H1 (cell line): ENCODE measurements around the gene ELMOD2. TPM values are rescaled to one million over a fixed set of nuclear protein-coding genes. Genes with fewer than 3 reads are reported as not detected.

Experiments
- CTCF ChIA-PET: fragments of 300-600 bp; sonication (Branson Sonifier 250); formaldehyde crosslinking; loops from one replicate; lab custom pipeline; 2021; ENCODE audit not compliant: partially characterized antibody; lab: Charles Lee
- POLR2A ChIA-PET: fragments of 300-600 bp; sonication (Branson Sonifier 250); formaldehyde crosslinking; loops from one replicate; lab custom pipeline; 2021; ENCODE audit warnings: inconsistent platforms; ENCODE audit not compliant: partially characterized antibody; lab: Charles Lee
- DNase-seq, 2 experiments: peaks; one replicate each; pipeline versions ENCODE4 v3.0.0 to v3.0.0-alpha.2; 2010 to 2022; ENCODE audit warnings: low spot score in 2 of 2, low read depth in 1 of 2, mixed read lengths in 1 of 2
- FAIRE-seq: peaks from 2 replicates; lab custom pipeline; 2011; peaks lifted over from hg19 to GRCh38; lab: Jason Lieb, UNC
- H2AFZ ChIP-seq: 2 replicates; pipeline ENCODE4 v1.8.1; 2012; ENCODE audit warnings: low read length, inconsistent platforms
- H2AK5ac ChIP-seq: 2 replicates; pipeline ENCODE4 v1.6.1; 2013; ENCODE audit warnings: low read depth, low read length
- H2BK120ac ChIP-seq: replicated peaks from 2 replicates; pipeline ENCODE3; 2013; ENCODE audit warnings: low read depth, low read length, inconsistent platforms
- H2BK12ac ChIP-seq: 2 replicates; pipeline ENCODE4 v1.6.1; 2013; ENCODE audit warnings: low read depth, low read length
- H2BK15ac ChIP-seq: 2 replicates; pipeline ENCODE4 v1.6.1; 2013; ENCODE audit warnings: low read length
- H2BK20ac ChIP-seq: 2 replicates; pipeline ENCODE4 v1.6.1; 2013; ENCODE audit warnings: low read length
- H2BK5ac ChIP-seq: 2 replicates; pipeline ENCODE4 v1.6.1; 2013; ENCODE audit warnings: low read depth, low read length
- H3K14ac ChIP-seq: 2 replicates; pipeline ENCODE4 v1.6.1; 2013; ENCODE audit warnings: inconsistent platforms; ENCODE audit not compliant: insufficient read length
- H3K18ac ChIP-seq: 2 replicates; pipeline ENCODE4 v1.6.1; 2013; ENCODE audit warnings: low read length; ENCODE audit errors: extremely low read depth
- H3K23ac ChIP-seq: 2 replicates; pipeline ENCODE4 v1.6.1; 2013; ENCODE audit warnings: inconsistent platforms; ENCODE audit not compliant: insufficient read length
- H3K23me2 ChIP-seq: 2 replicates; pipeline ENCODE4 v1.6.1; 2013; ENCODE audit warnings: low read depth, low read length
- H3K27ac ChIP-seq: 2 replicates; pipeline ENCODE4 v1.6.1; 2011; ENCODE audit warnings: low read depth, low read length, inconsistent platforms
- H3K27me3 ChIP-seq, 4 experiments: replicated peaks in 1 of 4; 1 replicate in 1 of 4; 2 replicates in 3 of 4; pipeline versions ENCODE4 v1.6.1 to v1.8.1; 2011 to 2013; ENCODE audit warnings: low read length in 3 of 4, mild to moderate bottlenecking in 3 of 4, inconsistent platforms in 2 of 4, mixed read lengths in 2 of 4, moderate library complexity in 1 of 4; ENCODE audit not compliant: control insufficient read depth in 3 of 4, insufficient read depth in 3 of 4; ENCODE audit errors: extremely low read depth in 1 of 4
- H3K36me3 ChIP-seq, 4 experiments: 2 replicates each; pipeline versions ENCODE4 v1.6.1 to v1.8.1; 2011 to 2013; ENCODE audit warnings: mild to moderate bottlenecking in 4 of 4, low read length in 3 of 4, moderate library complexity in 2 of 4, control low read depth in 1 of 4, inconsistent platforms in 1 of 4; ENCODE audit not compliant: insufficient read depth in 4 of 4, control insufficient read depth in 2 of 4
- H3K4ac ChIP-seq: replicated peaks from 2 replicates; pipeline ENCODE3; 2013; ENCODE audit warnings: low read length, low read depth, mixed read lengths, inconsistent platforms; ENCODE audit not compliant: insufficient read length
- H3K4me1 ChIP-seq, 4 experiments: replicated peaks in 1 of 4; 1 replicate in 1 of 4; 2 replicates in 3 of 4; pipeline versions ENCODE4 v1.6.1 to v1.8.1; 2011 to 2013; ENCODE audit warnings: low read length in 3 of 4, inconsistent platforms in 2 of 4, mixed read lengths in 1 of 4; ENCODE audit not compliant: insufficient read depth in 4 of 4, control insufficient read depth in 3 of 4
- H3K4me2 ChIP-seq, 2 experiments: 2 replicates each; pipeline versions ENCODE4 v1.6.1 to v1.8.1; 2011 to 2013; ENCODE audit warnings: low read depth in 2 of 2, low read length in 2 of 2, control low read depth in 1 of 2, inconsistent platforms in 1 of 2, mild to moderate bottlenecking in 1 of 2; ENCODE audit not compliant: insufficient read depth in 1 of 2
- H3K4me3 ChIP-seq, 4 experiments: fragments of 200-600, 300-600 bp in 1 of 4; sonication (generic), shearing (Covaris generic), sonication (Bioruptor Twin) in 1 of 4; 2 replicates each; pipeline versions ENCODE4 v1.5.1 to v1.8.1; 2011 to 2016; ENCODE audit warnings: low read length in 4 of 4, low read depth in 3 of 4, control low read depth in 2 of 4, inconsistent platforms in 2 of 4, mild to moderate bottlenecking in 2 of 4, mixed read lengths in 1 of 4, moderate library complexity in 1 of 4; ENCODE audit not compliant: insufficient read depth in 2 of 4; ENCODE audit errors: extremely low read depth in 1 of 4
- H3K56ac ChIP-seq: replicated peaks from 2 replicates; pipeline ENCODE3; 2013; ENCODE audit warnings: low read depth, mild to moderate bottlenecking, mixed read lengths, low read length, inconsistent platforms; ENCODE audit not compliant: insufficient read length
- H3K79me1 ChIP-seq: 2 replicates; pipeline ENCODE4 v1.6.1; 2013; ENCODE audit warnings: low read depth, low read length, control low read depth
- H3K79me2 ChIP-seq, 2 experiments: 2 replicates each; pipeline versions ENCODE4 v1.6.1 to v1.8.1; 2012 to 2013; ENCODE audit warnings: low read length in 2 of 2, mild to moderate bottlenecking in 2 of 2, inconsistent platforms in 1 of 2; ENCODE audit not compliant: insufficient read depth in 2 of 2, control insufficient read depth in 1 of 2
- H3K9ac ChIP-seq, 4 experiments: replicated peaks in 1 of 4; 1 replicate in 1 of 4; 2 replicates in 3 of 4; pipeline versions ENCODE4 v1.6.1 to v1.8.1; 2011 to 2013; ENCODE audit warnings: low read depth in 3 of 4, low read length in 3 of 4, control low read depth in 2 of 4, mild to moderate bottlenecking in 2 of 4, moderate library complexity in 2 of 4, inconsistent platforms in 1 of 4; ENCODE audit errors: extremely low read depth in 1 of 4
- H3K9me3 ChIP-seq, 2 experiments: 2 replicates each; pipeline versions ENCODE4 v1.6.1 to v1.8.1; 2012 to 2013; ENCODE audit warnings: mild to moderate bottlenecking in 2 of 2, moderate library complexity in 2 of 2, control low read depth in 1 of 2, inconsistent platforms in 1 of 2, low read depth in 1 of 2, low read length in 1 of 2, mixed read lengths in 1 of 2; ENCODE audit not compliant: insufficient read depth in 2 of 2
- H4K20me1 ChIP-seq, 2 experiments: replicated peaks in 1 of 2; 2 replicates each; pipeline versions ENCODE3 to v1.8.1; 2011 to 2013; ENCODE audit warnings: inconsistent platforms in 2 of 2, low read length in 2 of 2, mild to moderate bottlenecking in 1 of 2; ENCODE audit not compliant: insufficient read depth in 2 of 2, control insufficient read depth in 1 of 2
- H4K5ac ChIP-seq: 2 replicates; pipeline ENCODE4 v1.6.1; 2013; ENCODE audit warnings: low read length, low read depth, mixed read lengths, inconsistent platforms; ENCODE audit not compliant: insufficient read length
- H4K8ac ChIP-seq: 2 replicates; pipeline ENCODE4 v1.8.0; 2013; ENCODE audit warnings: mild to moderate bottlenecking, moderate library complexity, low read length, inconsistent platforms; ENCODE audit not compliant: insufficient read depth; ENCODE audit errors: extremely low read depth
- H4K91ac ChIP-seq: replicated peaks from 2 replicates; pipeline ENCODE3; 2013; ENCODE audit warnings: low read length, mixed read lengths, inconsistent platforms; ENCODE audit not compliant: insufficient read length
- CREB1 ChIP-seq: IDR thresholded peaks from 2 replicates; pipeline ENCODE4 v1.6.1; 2012; ENCODE audit warnings: inconsistent platforms
- CTCF ChIP-seq, 3 experiments: IDR thresholded peaks; 1 replicate in 2 of 3; 2 replicates in 1 of 3; pipeline versions ENCODE4 v1.5.1 to v1.6.1; 2011; ENCODE audit warnings: low read length in 3 of 3, mild to moderate bottlenecking in 3 of 3, inconsistent platforms in 2 of 3, low read depth in 1 of 3, moderate library complexity in 1 of 3; ENCODE audit not compliant: insufficient read depth in 1 of 3; ENCODE audit errors: control extremely low read depth in 1 of 3
- MAX ChIP-seq: IDR thresholded peaks from 2 replicates; pipeline ENCODE4 v1.6.1; 2012; ENCODE audit warnings: inconsistent platforms
- POLR2A ChIP-seq, 2 experiments: IDR thresholded peaks; 1 replicate in 1 of 2; 2 replicates in 1 of 2; pipeline ENCODE4 v1.6.1; 2011; ENCODE audit warnings: low read depth in 2 of 2, low read length in 2 of 2, mild to moderate bottlenecking in 2 of 2; ENCODE audit errors: control extremely low read depth in 1 of 2
- POLR2AphosphoS5 ChIP-seq: IDR thresholded peaks from 2 replicates; pipeline ENCODE4 v1.6.1; 2011; ENCODE audit warnings: low read depth, low read length
- RAD21 ChIP-seq, 2 experiments: IDR thresholded peaks in 1 of 2; conservative IDR thresholded peaks in 1 of 2; 2 replicates each; pipeline ENCODE4 v1.6.1; 2011; ENCODE audit warnings: low read depth in 2 of 2, low read length in 2 of 2, improper control_type of control experiment in 1 of 2, inconsistent platforms in 1 of 2, mild to moderate bottlenecking in 1 of 2, moderate library complexity in 1 of 2
- RBBP5 ChIP-seq: IDR thresholded peaks from 2 replicates; pipeline ENCODE4 v1.7.1; 2012; ENCODE audit warnings: low read depth, mild to moderate bottlenecking, inconsistent platforms, low read length, moderate library complexity, borderline replicate concordance
- SIN3A ChIP-seq, 2 experiments: IDR thresholded peaks in 1 of 2; conservative IDR thresholded peaks in 1 of 2; 2 replicates each; pipeline ENCODE4 v1.6.1; 2011 to 2012; ENCODE audit warnings: low read length in 2 of 2, improper control_type of control experiment in 1 of 2, low read depth in 1 of 2, mild to moderate bottlenecking in 1 of 2
- SIRT6 ChIP-seq: IDR thresholded peaks from one replicate; pipeline ENCODE4 v1.7.1; 2012; ENCODE audit warnings: low read length, inconsistent platforms
- SP2 ChIP-seq: IDR thresholded peaks from 2 replicates; pipeline ENCODE4 v1.6.1; 2012; ENCODE audit warnings: mild to moderate bottlenecking, low read length, inconsistent platforms
- SP4 ChIP-seq: IDR thresholded peaks from 2 replicates; pipeline ENCODE4 v1.6.1; 2012; ENCODE audit warnings: low read length, inconsistent platforms
- YY1 ChIP-seq: IDR thresholded peaks from 2 replicates; pipeline ENCODE4 v1.6.1; 2011; ENCODE audit warnings: low read depth, mild to moderate bottlenecking, low read length
- WGBS, 2 experiments: shearing (Covaris generic) in 1 of 2; methylation state at CpG; one replicate each; pipeline versions ENCODE4 v1.1.6 to v1.1.7; 2013 to 2015; ENCODE audit warnings: low lambda C conversion rate in 2 of 2, mixed read lengths in 2 of 2, inconsistent platforms in 1 of 2, low coverage in 1 of 2, missing lambda C conversion rate in 1 of 2; ENCODE audit not compliant: insufficient replicate concordance in 2 of 2, insufficient coverage in 1 of 2, insufficient read length in 1 of 2; ENCODE audit errors: extremely low coverage in 1 of 2, missing lambda C conversion rate in 1 of 2; 5-methylcytosine and 5-hydroxymethylcytosine counted together
- polyA plus RNA-seq, 7 experiments: library from polyadenylated mRNA; depleted of rRNA in 3 of 7; stranded (reverse) in 5 of 7; unstranded in 2 of 7; fragments of >200 nt in 5 of 7; fragments of 200-250 nt in 2 of 7; gene quantifications; 1 replicate in 5 of 7; 2 replicates in 1 of 7; 4 replicates in 1 of 7; pipeline versions ENCODE4 v1.2.1 to v1.2.3, GENCODE V29; 2011 to 2013; ENCODE audit warnings: missing spikeins in 2 of 7, mixed read lengths in 2 of 7
- total RNA-seq: library from RNA; stranded (reverse); fragmentation: NEBNext Ultra II Directional; extraction: Animal tissue kit (Norgen Biotek cat#: 25700); gene quantifications from 2 replicates; pipeline ENCODE4 v1.2.1, GENCODE V29; 2021

The ELMOD2 gene
- total and polyA plus RNA-seq, 2 of the 8 experiments (the other 6 are each of a cell fraction or from before 2014, with no cell fraction given) = 6.6 to 27.9 TPM

- H3K27ac ChIP-seq = no peak overlapping the region
- no peak overlapping the region for H2BK120ac ChIP-seq
- H3K79me1 ChIP-seq = no peaks in the 10 kb centered on the region
- no peaks in the 10 kb centered on the region for H3K79me2 ChIP-seq
- no peaks in the 10 kb centered on the region for H4K20me1 ChIP-seq
- peak overlapping the region; percentile 97 for H2AFZ ChIP-seq
- ChIA-PET CTCF (interaction anchor here (0.6 to 2.5 kb wide), 24 partner anchors 9 to 923 kb away, joined by 3 to 25 read pairs (median 6); partner anchors contain the start of gene ELMOD2), POLR2A (no interaction called here)
- no peaks in the 10 kb centered on the region for H3K27me3 ChIP-seq
- no peak overlapping the region for H3K4me3 ChIP-seq
- FAIRE-seq = peak; percentile 81
- peaks cover 0 to 2% (median 2%) of the 10 kb centered on the region in 4 experiments; a peak in 2 of 7 replicates for H3K4me1 ChIP-seq
- peak overlapping the region; percentile 71; the same call in 1 of the 2 replicates for H4K8ac ChIP-seq
- H2BK12ac ChIP-seq = no peak overlapping the region
- H3K56ac ChIP-seq = no peak overlapping the region
- H3K14ac ChIP-seq = no peak overlapping the region
- H3K18ac ChIP-seq = no peak overlapping the region; the same call in 1 of the 2 replicates
- H2AK5ac ChIP-seq = no peak overlapping the region
- no peak overlapping the region for H3K4ac ChIP-seq
- peaks cover 2% of the 10 kb centered on the region in 2 experiments; a peak in 1 of 4 replicates for H3K9me3 ChIP-seq
- H3K9ac ChIP-seq = no peak overlapping the region; a peak in 1 of 7 replicates
- no peak overlapping the region for H2BK20ac ChIP-seq
- WGBS, 2 experiments = 23% methylated on average over 1 of the region's 1 CpG; no CpG with 5 or more reads in 1 of the 2 experiments
- no peak overlapping the region for H4K91ac ChIP-seq
- no peak overlapping the region for H2BK5ac ChIP-seq
- no peaks in the 10 kb centered on the region for H3K36me3 ChIP-seq
- peak in 1 of 2 experiments; percentile 50 for DNase-seq
- no peak overlapping the region for H3K4me2 ChIP-seq
- no peaks in the 10 kb centered on the region for H3K23me2 ChIP-seq
- H4K5ac ChIP-seq = no peak overlapping the region
- no peak overlapping the region for H2BK15ac ChIP-seq
- H3K23ac ChIP-seq = no peak overlapping the region
- TF ChIP-seq POLR2A (IDR thresholded peaks at IDR 0.05; ENCODE audit: control extremely low read depth in 1 of 2, low read depth in 2 of 2, low read length in 2 of 2) = no peak
- TF ChIP-seq YY1 = no peak
- TF ChIP-seq SIN3A (conservative IDR thresholded peaks at IDR 0.05 in 1 of 2, IDR thresholded peaks at IDR 0.05 in 1 of 2; ENCODE audit: low read depth in 1 of 2, low read length in 2 of 2) = no peak
- TF ChIP-seq CREB1 = peak; percentile 33; the same call in 1 of the 2 replicates
- TF ChIP-seq RAD21 (IDR thresholded peaks at IDR 0.05 in 1 of 2, conservative IDR thresholded peaks at IDR 0.05 in 1 of 2; ENCODE audit: low read depth in 2 of 2, low read length in 2 of 2) = peak; percentile 88 to 91
- TF ChIP-seq MAX = no peak
- TF ChIP-seq POLR2AphosphoS5 = no peak
- no peak for TF ChIP-seq SP2
- no peak for TF ChIP-seq SP4
- TF ChIP-seq CTCF (IDR thresholded peaks at IDR 0.05; ENCODE audit: control extremely low read depth in 1 of 3, insufficient read depth in 1 of 3, low read depth in 1 of 3, low read length in 3 of 3) = peak; percentile 62 to 84 (median 82)
- no peak for TF ChIP-seq SIRT6
- no peak for TF ChIP-seq RBBP5
Observed at GRCh38 chr4:140595065-140595464, 71.1 kb downstream of the ELMOD2 start.
